GM18511 (cell line): ENCODE measurements around the gene DDX41.
"Not testable (repeated sequence)": the region's sequence is repeated elsewhere in the genome, so short reads cannot be mapped to it uniquely, and the experiment has no call there.

Experiments
- ATAC-seq: cut with Tn5 transposase; IDR thresholded peaks from one replicate; pipeline ENCODE4 v1.9.1; 2021; ENCODE audit warnings: mild to moderate bottlenecking, moderate library complexity; ENCODE audit not compliant: unreplicated experiment

DDX41 gene

GRCh38 chr5:177485753-177486152 lies 31.0 kb downstream of the DDX41 start:
- ATAC-seq: not testable (repeated sequence)

- no peak for ATAC-seq
Measured at GRCh38 chr5:177484902-177485549, 31.7 kb downstream of the DDX41 start.

GRCh38 chr5:177483994-177484901 lies 32.5 kb downstream of the DDX41 start:
- ATAC-seq: no peak

GRCh38 chr5:177483042-177483441 lies 33.7 kb downstream of the DDX41 start:
- ATAC-seq: no peak

GRCh38 chr5:177482359-177482795 lies 34.4 kb downstream of the DDX41 start:
- ATAC-seq: no peak

- no peak for ATAC-seq
Measured at GRCh38 chr5:177479774-177480173, 37.0 kb downstream of the DDX41 start.

- no peak for ATAC-seq
Measured at GRCh38 chr5:177478711-177479646, 37.8 kb downstream of the DDX41 start.

- no peak for ATAC-seq
Measured at GRCh38 chr5:177477701-177478477, 38.9 kb downstream of the DDX41 start.

GRCh38 chr5:177476531-177477233 lies 40.1 kb downstream of the DDX41 start:
- ATAC-seq: no peak

GRCh38 chr5:177475563-177476427 lies 41.0 kb downstream of the DDX41 start:
- ATAC-seq: no peak

GRCh38 chr5:177474846-177475562 lies 41.8 kb downstream of the DDX41 start:
- ATAC-seq: no peak

GRCh38 chr5:177474002-177474476 lies 42.7 kb downstream of the DDX41 start:
- no peak for ATAC-seq

GRCh38 chr5:177473443-177474001 lies 43.2 kb downstream of the DDX41 start, which contains the start of gene DBN1:
Gene DBN1 (minus strand): TSS chr5:177473634. CDS start chr5:177473521, 113 bp downstream.
- peak; percentile 42 for ATAC-seq

- ATAC-seq: peak; percentile 66
Measured at GRCh38 chr5:177472460-177473442, 44.0 kb downstream of the DDX41 start.

GRCh38 chr5:177471610-177472356 lies 45.0 kb downstream of the DDX41 start:
- ATAC-seq: no peak
